Trophoblast cell (in vitro differentiated cells and primary cell): ENCODE results near the gene SH3BP5L.

Experiments used
- DNase-seq, 2 donors: peaks; one replicate each; pipeline ENCODE4 v3.0.0-alpha.2; 2016
- H2AFZ ChIP-seq: 2 replicates; pipeline ENCODE4 v1.6.1; 2013; ENCODE audit warnings: low read length, moderate library complexity, mild to moderate bottlenecking; ENCODE audit not compliant: insufficient read depth, poor library complexity
- H2AK5ac ChIP-seq: 2 replicates; pipeline ENCODE4 v1.6.1; 2013; ENCODE audit warnings: mild to moderate bottlenecking, low read length
- H2BK120ac ChIP-seq: 2 replicates; pipeline ENCODE4 v1.6.1; 2013; ENCODE audit warnings: low read length, mild to moderate bottlenecking, moderate library complexity; ENCODE audit not compliant: insufficient read depth, poor library complexity
- H2BK12ac ChIP-seq: 2 replicates; pipeline ENCODE4 v1.6.1; 2013; ENCODE audit warnings: mild to moderate bottlenecking, low read length, moderate library complexity
- H2BK5ac ChIP-seq: 2 replicates; pipeline ENCODE4 v1.6.1; 2013; ENCODE audit warnings: low read length, low read depth, moderate library complexity, mild to moderate bottlenecking; ENCODE audit not compliant: poor library complexity
- H3K14ac ChIP-seq: 2 replicates; pipeline ENCODE4 v1.6.1; 2013; ENCODE audit warnings: mild to moderate bottlenecking, low read length
- H3K18ac ChIP-seq: 2 replicates; pipeline ENCODE4 v1.6.1; 2013; ENCODE audit warnings: mild to moderate bottlenecking, low read length
- H3K23ac ChIP-seq: 2 replicates; pipeline ENCODE4 v1.6.1; 2013; ENCODE audit warnings: low read length
- H3K27ac ChIP-seq: 2 replicates; pipeline ENCODE4 v1.5.1; 2013; ENCODE audit warnings: low read depth, mild to moderate bottlenecking, inconsistent platforms, low read length, moderate library complexity
- H3K27me3 ChIP-seq: 2 replicates; pipeline ENCODE4 v1.6.1; 2013; ENCODE audit warnings: inconsistent platforms, mild to moderate bottlenecking, low read length, moderate library complexity; ENCODE audit not compliant: insufficient read depth
- H3K36me3 ChIP-seq, 2 experiments: 1 replicate in 1 of 2; 2 replicates in 1 of 2; pipeline ENCODE4 v1.6.1; 2013; ENCODE audit warnings: low read length in 2 of 2, mild to moderate bottlenecking in 2 of 2, moderate library complexity in 1 of 2; ENCODE audit not compliant: insufficient read depth in 2 of 2, control insufficient read depth in 1 of 2
- H3K4ac ChIP-seq: 2 replicates; pipeline ENCODE4 v1.6.1; 2013; ENCODE audit warnings: low read depth, mild to moderate bottlenecking, low read length, moderate library complexity
- H3K4me1 ChIP-seq, 2 experiments: 1 replicate in 1 of 2; 2 replicates in 1 of 2; pipeline ENCODE4 v1.6.1; 2013; ENCODE audit warnings: low read length in 2 of 2, mild to moderate bottlenecking in 2 of 2, moderate library complexity in 1 of 2; ENCODE audit not compliant: insufficient read depth in 2 of 2, control insufficient read depth in 1 of 2
- H3K4me2 ChIP-seq: 2 replicates; pipeline ENCODE4 v1.6.1; 2013; ENCODE audit warnings: inconsistent platforms, mild to moderate bottlenecking, low read length, moderate library complexity
- H3K4me3 ChIP-seq: 2 replicates; pipeline ENCODE4 v1.5.1; 2013; ENCODE audit warnings: mild to moderate bottlenecking, low read depth, low read length, inconsistent platforms
- H3K79me1 ChIP-seq: one replicate; pipeline ENCODE4 v1.6.1; 2013; ENCODE audit warnings: low read length
- H3K79me2 ChIP-seq: 2 replicates; pipeline ENCODE4 v1.6.1; 2013; ENCODE audit warnings: low read length, mild to moderate bottlenecking; ENCODE audit not compliant: control insufficient read depth, insufficient read depth, poor library complexity
- H3K9ac ChIP-seq: 2 replicates; pipeline ENCODE4 v1.6.1; 2013; ENCODE audit warnings: mild to moderate bottlenecking, low read length
- H3K9me3 ChIP-seq: 2 replicates; pipeline ENCODE4 v1.6.1; 2013; ENCODE audit warnings: low read depth, mild to moderate bottlenecking, control low read depth, inconsistent platforms, low read length; ENCODE audit not compliant: insufficient read depth
- H4K12ac ChIP-seq: 2 replicates; pipeline ENCODE4 v1.6.1; 2013; ENCODE audit warnings: low read depth, mild to moderate bottlenecking, low read length, moderate library complexity
- H4K8ac ChIP-seq: 2 replicates; pipeline ENCODE4 v1.6.1; 2013; ENCODE audit warnings: low read depth, mild to moderate bottlenecking, low read length, moderate library complexity
- H4K91ac ChIP-seq: one replicate; pipeline ENCODE4 v1.6.1; 2013; ENCODE audit warnings: low read depth, mild to moderate bottlenecking, low read length, moderate library complexity
- WGBS: extraction: QIAGEN DNeasy Blood & Tissue Kit; methylation state at CpG from one replicate; pipeline ENCODE4 v1.1.7; 2013; ENCODE audit warnings: missing lambda C conversion rate; ENCODE audit not compliant: insufficient read length, insufficient coverage; ENCODE audit errors: extremely low coverage; 5-methylcytosine and 5-hydroxymethylcytosine counted together

Gene SH3BP5L

GRCh38 chr1:248787430-248787829 lies 38.3 kb downstream of the SH3BP5L start:
- Histone ChIP-seq H3K4ac (no peak overlapping the region), H2BK120ac (no peak overlapping the region), H3K27me3 (no peaks in the 10 kb centered on the region), H3K9me3 (peaks cover 35% of the 10 kb centered on the region), H3K4me2 (no peak overlapping the region), H3K79me1 (no peaks in the 10 kb centered on the region), H3K9ac (no peak overlapping the region), H4K12ac (no peak overlapping the region), H3K4me1 (no peaks in the 10 kb centered on the region), H2BK5ac (no peak overlapping the region), H2BK12ac (no peak overlapping the region), H2AK5ac (no peak overlapping the region), H2AFZ (no peak overlapping the region), H3K23ac (no peak overlapping the region), H3K27ac (no peak overlapping the region), H3K79me2 (no peaks in the 10 kb centered on the region), H3K36me3 (no peaks in the 10 kb centered on the region), H3K18ac (no peak overlapping the region), H4K8ac (no peak overlapping the region), H3K14ac (no peak overlapping the region), H3K4me3 (no peak overlapping the region), H4K91ac (no peak overlapping the region)
- no CpG with 5 or more reads among the region's 4 CpGs for WGBS
- no peak for DNase-seq

GRCh38 chr1:248786156-248786555 lies 39.6 kb downstream of the SH3BP5L start:
- Histone ChIP-seq H3K79me1 (no peaks in the 10 kb centered on the region), H3K4ac (no peak overlapping the region), H2BK5ac (no peak overlapping the region), H4K91ac (no peak overlapping the region), H4K12ac (no peak overlapping the region), H2AFZ (no peak overlapping the region), H3K79me2 (no peaks in the 10 kb centered on the region), H3K27me3 (no peaks in the 10 kb centered on the region), H2BK120ac (no peak overlapping the region), H3K18ac (no peak overlapping the region), H3K9me3 (peaks cover 31% of the 10 kb centered on the region), H3K14ac (no peak overlapping the region), H3K36me3 (no peaks in the 10 kb centered on the region), H3K4me3 (no peak overlapping the region), H2BK12ac (no peak overlapping the region), H4K8ac (no peak overlapping the region), H3K9ac (no peak overlapping the region), H3K23ac (no peak overlapping the region), H3K4me1 (no peaks in the 10 kb centered on the region), H3K4me2 (no peak overlapping the region), H2AK5ac (no peak overlapping the region), H3K27ac (no peak overlapping the region)
- no peak for DNase-seq
- WGBS = no CpG with 5 or more reads among the region's 3 CpGs

GRCh38 chr1:248783367-248783766 lies 42.3 kb downstream of the SH3BP5L start:
- no CpG with 5 or more reads among the region's 3 CpGs for whole genome bisulfite sequencing

GRCh38 chr1:248782416-248783141 lies 43.1 kb downstream of the SH3BP5L start:
- Histone ChIP-seq H4K91ac (no peak overlapping the region), H3K36me3 (no peaks in the 10 kb centered on the region), H4K8ac (no peak overlapping the region), H3K27ac (no peak overlapping the region), H3K23ac (no peak overlapping the region), H3K27me3 (no peaks in the 10 kb centered on the region), H2AFZ (no peak overlapping the region), H2BK5ac (no peak overlapping the region), H2BK120ac (no peak overlapping the region), H3K9me3 (peaks cover 29% of the 10 kb centered on the region), H4K12ac (no peak overlapping the region), H3K4me1 (no peaks in the 10 kb centered on the region), H3K14ac (no peak overlapping the region), H2BK12ac (no peak overlapping the region), H3K4ac (no peak overlapping the region), H3K18ac (no peak overlapping the region), H2AK5ac (no peak overlapping the region), H3K4me2 (no peak overlapping the region), H3K79me2 (no peaks in the 10 kb centered on the region), H3K9ac (no peak overlapping the region), H3K79me1 (no peaks in the 10 kb centered on the region), H3K4me3 (no peak overlapping the region)
- DNase-seq = no peak
- no CpG with 5 or more reads among the region's 16 CpGs for WGBS

More at GRCh38 chr1:248783367-248783766, 42.3 kb downstream of the SH3BP5L start:
- DNase-seq = no peak
- Histone ChIP-seq H3K9me3 (peaks cover 31% of the 10 kb centered on the region), H3K23ac (no peak overlapping the region), H2BK12ac (no peak overlapping the region), H4K91ac (no peak overlapping the region), H3K14ac (no peak overlapping the region), H3K9ac (no peak overlapping the region), H3K4me1 (no peaks in the 10 kb centered on the region), H2BK5ac (no peak overlapping the region), H2BK120ac (no peak overlapping the region), H3K18ac (no peak overlapping the region), H3K4me3 (no peak overlapping the region), H2AK5ac (no peak overlapping the region), H2AFZ (no peak overlapping the region), H4K12ac (no peak overlapping the region), H3K4me2 (no peak overlapping the region), H3K27me3 (no peaks in the 10 kb centered on the region), H3K36me3 (no peaks in the 10 kb centered on the region), H4K8ac (no peak overlapping the region), H3K4ac (no peak overlapping the region), H3K27ac (no peak overlapping the region), H3K79me2 (no peaks in the 10 kb centered on the region), H3K79me1 (no peaks in the 10 kb centered on the region)
